ENCODE results near the gene PRKCE. TPM values are rescaled to one million over a fixed set of nuclear protein-coding genes. Genes with fewer than 3 reads are reported as not detected.

Gene PRKCE
- total and polyA plus RNA-seq, 4 donors: 2.5 to 38.6 (median 5.8) TPM

GRCh38 chr2:45913539-45913938 lies 262.1 kb downstream of the PRKCE start:
- DNase-seq (ENCODE audit: low spot score): no peak
- H3K9ac ChIP-seq (ENCODE audit: low read depth in 1 of 2, low read length in 2 of 2): no peak overlapping the region
- no peak overlapping the region for H3K4me3 ChIP-seq (ENCODE audit: low read depth in 1 of 3, low read length in 3 of 3)
- H3K9me3 ChIP-seq (ENCODE audit: control insufficient read depth in 4 of 4, low read length in 3 of 4): no peaks in the 10 kb centered on the region
- no peaks in the 10 kb centered on the region for H3K36me3 ChIP-seq (ENCODE audit: control insufficient read depth in 4 of 4, insufficient read depth in 3 of 4, low read depth in 1 of 4, low read length in 3 of 4)
- TF ChIP-seq EGR1 (IDR thresholded peaks at IDR 0.05; ENCODE audit: low read depth in 2 of 2): no peak
- TF ChIP-seq HNF4G (IDR thresholded peaks at IDR 0.05): no peak
- no peak for TF ChIP-seq FOXA2 (IDR thresholded peaks at IDR 0.05)
- no peak for TF ChIP-seq GABPA (IDR thresholded peaks at IDR 0.05 in 1 of 2, conservative IDR thresholded peaks at IDR 0.05 in 1 of 2)
- TF ChIP-seq REST (IDR thresholded peaks at IDR 0.05): no peak
- no peak for TF ChIP-seq NR2F2 (IDR thresholded peaks at IDR 0.05)
- no peak for TF ChIP-seq TAF1 (conservative IDR thresholded peaks at IDR 0.05)
- TF ChIP-seq FOXA1 (IDR thresholded peaks at IDR 0.05): no peak
- TF ChIP-seq SP1 (IDR thresholded peaks at IDR 0.05): no peak
- TF ChIP-seq JUND (IDR thresholded peaks at IDR 0.05): no peak
- no peak for TF ChIP-seq RXRA (IDR thresholded peaks at IDR 0.05)
- no peak for TF ChIP-seq YY1 (IDR thresholded peaks at IDR 0.05)
- TF ChIP-seq ZBTB33 (IDR thresholded peaks at IDR 0.05): no peak
- no peak for TF ChIP-seq CTCF (IDR thresholded peaks at IDR 0.05; ENCODE audit: low read depth, low read length, missing input control)
- no peak for TF ChIP-seq MAX (IDR thresholded peaks at IDR 0.05)
- TF ChIP-seq RAD21 (IDR thresholded peaks at IDR 0.05): no peak
- TF ChIP-seq HNF4A (conservative IDR thresholded peaks at IDR 0.05): no peak
- no peak for TF ChIP-seq ATF3 (IDR thresholded peaks at IDR 0.05)
- WGBS: 76% methylated on average over 2 of the region's 2 CpGs
- peaks cover 2 to 4% (median 3%) of the 10 kb centered on the region in 4 donors for H3K4me1 ChIP-seq (ENCODE audit: control insufficient read depth in 4 of 4, insufficient read depth in 4 of 4, low read length in 3 of 4)
- H3K27me3 ChIP-seq (ENCODE audit: control insufficient read depth in 4 of 4, insufficient read depth in 4 of 4, low read length in 3 of 4): no peaks in the 10 kb centered on the region
- no peak overlapping the region for H3K27ac ChIP-seq (ENCODE audit: low read depth in 1 of 2, low read length in 2 of 2)

All from liver (tissue), 9 donors.